ENCODE data around the gene FANCM.
"Not testable (repeated sequence)": the region's sequence is repeated elsewhere in the genome, so short reads cannot be mapped to it uniquely, and the experiment has no call there.

FANCM gene

DNA sequence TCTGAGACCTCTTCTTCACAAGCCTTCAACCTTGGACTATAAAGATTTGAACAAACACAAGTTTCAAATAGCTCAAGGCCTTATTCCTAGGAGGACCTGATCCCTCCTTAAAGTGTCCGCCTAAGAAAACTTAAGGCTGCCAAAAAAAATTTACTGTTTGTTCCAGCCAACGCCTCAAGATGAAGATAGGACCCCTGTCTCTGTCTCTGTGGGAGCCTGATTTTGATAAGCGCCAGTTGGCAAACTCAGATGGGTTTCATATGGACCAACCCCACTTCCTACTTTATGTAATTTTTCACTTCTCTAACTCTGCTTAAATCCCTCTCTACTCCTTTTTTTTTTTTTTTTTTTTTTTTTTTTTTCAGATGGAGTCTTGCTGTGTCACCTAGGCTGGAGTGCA is 12.5 kb upstream of the FANCM start:
- TF ChIP-seq GATA1 (IDR thresholded peaks at IDR 0.05; ENCODE audit: low read depth, low read length), result no peak
- TF ChIP-seq POLR2A (IDR thresholded peaks at IDR 0.05; ENCODE audit: low read length), result no peak
- DNase-seq, result peak; percentile 40 to 74

DNA sequence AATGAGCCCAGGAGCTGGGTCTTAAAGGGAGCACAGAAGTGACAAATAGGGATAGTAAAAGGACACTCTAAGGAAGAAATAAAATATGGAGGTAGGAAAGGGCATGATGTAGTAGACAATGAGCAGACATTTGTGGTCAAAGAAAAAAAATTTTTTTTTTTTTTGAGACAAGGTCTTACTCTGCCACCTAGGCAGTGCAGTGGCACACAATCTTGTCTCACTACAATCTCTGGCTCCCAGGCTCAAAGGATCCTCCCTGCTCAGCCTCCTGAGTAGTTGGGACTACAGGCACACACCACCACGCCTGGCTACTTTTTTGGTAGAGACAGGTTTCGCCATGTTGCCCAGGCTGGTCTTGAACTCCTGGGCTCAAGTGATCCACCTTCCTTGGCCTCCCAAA is 10.0 kb upstream of the FANCM start:
- TF ChIP-seq GATA1 (IDR thresholded peaks at IDR 0.05; ENCODE audit: low read depth, low read length), result no peak
- TF ChIP-seq POLR2A (IDR thresholded peaks at IDR 0.05; ENCODE audit: low read length), result no peak

DNA sequence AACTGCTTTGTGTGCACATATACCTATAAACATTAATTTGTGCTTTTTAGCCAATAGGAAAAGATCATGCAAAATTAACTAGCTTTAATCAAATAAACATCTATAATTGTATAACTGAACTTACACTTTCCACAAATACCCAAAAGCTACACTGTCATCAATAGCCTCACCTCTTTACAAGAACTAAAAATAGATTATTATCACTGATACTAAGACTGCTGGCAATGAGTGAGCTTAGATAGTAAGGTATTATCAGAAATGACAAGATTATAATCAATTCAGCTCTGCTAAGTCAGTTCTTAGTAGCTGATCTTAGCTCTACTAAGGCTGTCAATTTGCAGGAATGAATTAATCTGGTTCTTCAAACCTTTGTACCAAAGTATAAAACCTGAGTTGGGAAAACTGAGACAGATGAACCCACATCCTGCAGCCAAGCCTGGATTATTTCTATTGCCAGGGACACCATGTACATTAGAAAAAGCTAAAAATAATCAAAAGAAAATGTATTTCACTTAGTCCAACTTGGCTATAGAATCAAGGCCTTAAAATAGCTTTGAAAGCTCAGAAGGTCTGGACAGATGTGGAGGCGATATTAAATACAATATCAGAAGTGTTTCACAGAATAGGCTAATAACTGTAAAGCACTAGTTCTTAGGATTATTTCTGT is 6.6 kb upstream of the FANCM start:
- no peak for TF ChIP-seq POLR2A (IDR thresholded peaks at IDR 0.05; ENCODE audit: low read length)
- TF ChIP-seq GATA1 (IDR thresholded peaks at IDR 0.05; ENCODE audit: low read depth, low read length), result no peak
- peak in 1 of 2 experiments; percentile 18 for DNase-seq

More for the DNA sequence above, 10.0 kb upstream of the FANCM start:
- DNase-seq, result no peak

DNA sequence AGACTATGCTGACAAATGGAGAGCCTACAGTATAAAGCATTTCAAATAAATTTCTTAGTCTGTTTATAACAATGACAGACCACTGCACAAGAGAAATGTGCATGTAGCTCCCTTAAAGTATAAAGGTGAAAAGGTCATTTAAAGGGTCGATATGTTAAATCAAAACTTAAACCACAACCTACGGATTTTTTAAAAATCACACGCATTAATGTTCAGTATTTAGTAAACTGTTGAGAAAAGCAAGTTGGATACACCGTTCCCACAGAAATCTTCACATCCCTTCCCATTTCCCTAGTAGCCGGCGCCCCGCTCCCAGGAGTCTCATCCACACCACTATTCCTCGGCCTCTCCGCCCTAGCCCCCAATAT is 2.1 kb upstream of the FANCM start:
- TF ChIP-seq POLR2A (IDR thresholded peaks at IDR 0.05; ENCODE audit: low read length) (no peak), GATA1 (IDR thresholded peaks at IDR 0.05; ENCODE audit: low read depth, low read length) (no peak)
- peak in 1 of 2 experiments; percentile 47 for DNase-seq

DNA sequence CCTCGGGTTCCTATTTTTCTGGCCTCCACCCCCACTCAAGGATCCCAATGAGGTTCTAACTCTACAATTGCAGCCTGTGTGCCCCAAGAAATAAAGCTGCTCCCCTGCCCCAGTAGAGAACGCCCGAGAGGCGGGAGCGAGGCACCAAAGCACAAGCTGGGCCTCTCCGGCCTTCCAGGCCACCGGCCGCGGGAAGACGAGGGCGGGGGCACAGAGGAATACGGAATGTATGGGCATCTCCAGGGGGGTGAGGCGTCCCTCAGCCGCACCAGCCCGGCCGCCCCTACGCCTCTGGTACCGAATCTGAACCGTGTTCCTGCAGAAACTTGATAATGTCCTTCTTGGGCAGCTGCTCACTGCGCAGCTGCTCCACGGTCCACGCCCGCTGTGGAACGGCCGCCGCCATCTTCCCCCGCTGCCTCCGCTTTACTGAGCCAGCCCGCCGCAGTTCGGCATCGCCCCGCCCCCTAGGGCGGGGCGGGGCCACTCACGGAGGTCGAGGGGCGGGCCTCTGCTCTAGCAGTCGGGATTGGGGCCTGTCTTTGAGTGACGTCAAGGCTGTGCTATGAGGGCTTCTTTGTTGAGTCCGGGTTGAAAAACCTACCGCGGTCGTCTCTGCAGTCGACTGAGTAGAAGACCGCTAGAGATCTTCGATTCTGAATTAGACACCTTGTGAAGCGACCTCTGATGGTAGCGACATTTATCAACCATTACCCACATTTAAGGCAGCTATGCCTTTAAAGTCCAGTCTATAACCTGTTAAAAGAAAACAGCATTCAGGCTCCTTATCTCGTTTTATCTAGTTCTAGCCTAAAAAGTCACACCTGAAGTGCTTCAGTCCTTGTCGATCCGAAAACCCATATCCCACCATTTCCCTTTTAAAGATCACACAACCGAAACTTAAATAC is 1.4 kb upstream of the FANCM start, which contains the start of gene FKBP3:
FKBP3 (minus strand) TSS at position 431 of the 908 bp plus-strand sequence; CDS start at position 406, 25 bp downstream.
- peak; percentile 98 to 99 for DNase-seq
- TF ChIP-seq POLR2A (IDR thresholded peaks at IDR 0.05; ENCODE audit: low read length) (peak; percentile 88), GATA1 (IDR thresholded peaks at IDR 0.05; ENCODE audit: low read depth, low read length) (no peak)

DNA sequence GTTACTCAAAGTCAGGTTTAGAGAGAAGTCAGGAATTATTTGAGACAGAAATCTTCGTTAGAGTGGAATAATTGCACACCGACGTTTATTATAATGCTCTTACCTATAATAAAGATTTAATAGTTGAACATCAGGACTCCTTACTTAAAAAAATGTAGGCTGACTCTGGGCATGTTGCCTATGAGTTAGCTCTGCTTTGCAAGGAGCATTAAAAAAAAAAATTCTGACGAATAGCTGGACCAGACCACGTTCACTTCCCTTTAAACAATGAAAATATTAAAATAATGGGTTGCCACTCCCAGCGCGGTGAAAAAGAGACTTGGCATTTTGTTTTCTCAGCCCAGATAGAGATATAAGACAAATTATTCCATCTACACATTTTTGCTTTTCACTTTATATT is 574 bp upstream of the FANCM start:
- DNase-seq, result peak; percentile 57 to 69
- no peak for TF ChIP-seq POLR2A (IDR thresholded peaks at IDR 0.05; ENCODE audit: low read length)
- no peak for TF ChIP-seq GATA1 (IDR thresholded peaks at IDR 0.05; ENCODE audit: low read depth, low read length)

DNA sequence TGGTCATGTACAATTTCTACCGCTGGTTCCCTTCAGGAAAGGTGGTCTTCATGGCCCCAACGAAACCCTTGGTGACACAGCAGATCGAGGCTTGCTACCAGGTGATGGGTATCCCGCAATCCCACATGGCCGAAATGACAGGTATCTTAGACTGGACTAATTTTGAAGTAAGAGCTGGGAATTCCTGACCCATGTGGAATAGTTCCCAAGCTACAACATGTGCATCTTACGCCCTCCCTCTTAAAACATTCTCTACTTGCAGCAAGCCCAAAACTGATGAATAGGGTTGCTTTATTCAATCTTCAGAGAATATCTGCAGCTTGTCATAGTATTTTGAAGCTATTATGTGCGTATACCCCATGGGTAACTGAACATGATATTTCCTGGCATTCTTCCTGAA is 669 bp downstream of the FANCM start:
- DNase-seq, result no peak
- TF ChIP-seq GATA1 (IDR thresholded peaks at IDR 0.05; ENCODE audit: low read depth, low read length) (no peak), POLR2A (IDR thresholded peaks at IDR 0.05; ENCODE audit: low read length) (no peak)

DNA sequence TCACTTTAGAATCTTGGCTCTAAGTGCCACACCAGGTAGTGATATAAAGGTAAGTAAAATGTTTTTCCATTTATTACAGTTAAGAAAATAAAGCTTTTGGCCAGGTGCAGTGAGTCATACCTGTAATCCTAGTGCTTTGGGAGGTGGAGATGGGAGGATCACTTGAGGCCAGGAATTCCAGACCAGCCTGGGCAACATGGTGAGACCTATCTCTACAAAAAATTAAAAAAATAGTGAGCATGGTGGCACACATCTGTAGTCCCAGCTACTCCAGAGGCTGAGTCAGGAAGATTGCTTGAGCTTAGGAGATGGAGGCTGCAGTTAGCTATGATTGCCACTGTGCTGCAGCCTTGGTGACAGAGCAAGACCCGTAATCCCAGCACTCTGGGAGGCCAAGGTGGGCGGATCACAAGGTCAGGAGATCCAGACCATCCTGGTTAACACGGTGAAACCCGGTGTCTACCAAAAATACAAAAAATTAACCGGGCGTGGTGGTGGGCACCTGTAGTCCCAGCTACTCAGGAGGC is 5.0 kb downstream of the FANCM start:
- TF ChIP-seq POLR2A (IDR thresholded peaks at IDR 0.05; ENCODE audit: low read length), result no peak
- no peak for TF ChIP-seq GATA1 (IDR thresholded peaks at IDR 0.05; ENCODE audit: low read depth, low read length)
- no peak for DNase-seq

DNA sequence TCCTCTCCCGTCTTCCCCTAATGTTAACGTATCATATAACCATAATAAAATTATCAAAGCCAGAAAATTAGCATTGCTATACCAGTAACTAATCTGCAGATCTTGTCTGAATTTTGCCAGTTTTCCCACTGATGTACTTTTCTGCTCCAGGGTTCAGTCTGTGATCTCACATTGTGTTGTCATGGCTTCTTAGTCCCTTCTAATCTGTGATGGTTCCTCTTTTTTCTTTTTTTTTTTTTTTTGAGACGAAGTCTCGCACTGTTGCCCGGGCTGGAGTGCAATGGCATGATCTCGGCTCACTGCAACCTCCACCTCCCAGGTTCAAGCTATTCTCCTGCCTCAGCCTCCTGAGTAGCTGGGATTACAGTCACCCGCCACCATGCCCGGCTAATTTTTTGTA is 6.4 kb downstream of the FANCM start:
- not testable (repeated sequence) for DNase-seq

DNA sequence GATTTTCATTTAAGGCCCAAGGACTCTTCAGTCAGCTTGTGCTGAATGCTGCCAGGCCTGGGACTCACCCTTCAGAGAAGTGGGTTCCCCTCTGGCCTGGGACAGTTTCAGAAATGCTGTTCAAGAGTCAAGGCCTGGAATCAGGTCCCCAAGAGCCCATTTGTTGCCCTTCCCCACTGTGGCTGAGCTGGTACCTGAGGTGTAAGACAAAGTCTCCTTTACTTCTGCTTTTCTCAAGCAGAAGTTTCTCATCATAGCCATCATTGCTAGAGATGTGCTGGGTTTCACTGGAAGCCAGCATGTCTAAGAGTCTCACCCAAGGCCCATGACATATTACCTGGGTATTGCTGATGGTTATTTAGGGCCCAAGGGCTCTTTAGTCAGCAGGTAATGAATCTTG is 8.9 kb downstream of the FANCM start:
- no peak for DNase-seq

DNA sequence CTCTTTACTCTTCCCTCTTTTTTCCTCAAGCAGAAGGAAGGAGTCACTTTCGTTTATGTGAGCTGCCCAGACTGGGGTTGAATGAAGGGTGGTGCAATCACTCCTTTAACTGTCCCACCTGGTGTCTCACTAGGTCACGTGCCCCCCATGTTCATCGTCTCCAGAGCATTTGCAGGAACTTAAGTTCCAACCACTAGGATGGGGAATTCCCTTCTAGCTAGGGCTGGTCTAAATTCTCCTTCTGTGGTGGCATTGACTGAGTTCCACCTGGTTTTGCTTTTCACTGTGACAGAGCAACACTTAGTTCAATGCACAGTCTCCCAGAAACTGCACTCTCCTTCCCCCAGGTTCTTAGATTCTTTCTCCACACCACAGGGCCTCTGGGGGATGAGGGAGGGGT is 9.5 kb downstream of the FANCM start:
- no peak for DNase-seq
- TF ChIP-seq POLR2A (IDR thresholded peaks at IDR 0.05; ENCODE audit: low read length) (no peak), GATA1 (IDR thresholded peaks at IDR 0.05; ENCODE audit: low read depth, low read length) (no peak)

More for the DNA sequence above, 8.9 kb downstream of the FANCM start:
- TF ChIP-seq POLR2A (IDR thresholded peaks at IDR 0.05; ENCODE audit: low read length) (no peak), GATA1 (IDR thresholded peaks at IDR 0.05; ENCODE audit: low read depth, low read length) (no peak)

DNA sequence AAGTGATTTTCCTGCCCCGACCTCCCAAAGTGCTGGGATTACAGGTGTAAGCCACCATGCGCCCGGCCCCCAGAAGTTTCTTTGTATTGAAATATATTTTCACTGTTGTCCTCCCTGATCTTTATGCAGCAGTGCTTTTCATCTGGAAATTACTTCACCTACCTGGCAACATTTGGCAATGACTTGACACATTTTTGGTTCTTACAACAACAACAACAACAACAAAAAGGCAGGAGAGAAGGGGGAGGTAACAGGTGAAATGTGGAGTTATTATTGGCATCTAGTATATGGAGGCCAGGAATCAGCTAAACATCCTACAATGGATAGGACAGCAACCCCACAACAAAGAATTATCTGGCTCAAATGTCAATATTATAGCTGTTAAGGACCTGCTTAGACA is 13.9 kb downstream of the FANCM start:
- no peak for DNase-seq
- TF ChIP-seq GATA1 (IDR thresholded peaks at IDR 0.05; ENCODE audit: low read depth, low read length), result no peak
- no peak for TF ChIP-seq POLR2A (IDR thresholded peaks at IDR 0.05; ENCODE audit: low read length)

DNA sequence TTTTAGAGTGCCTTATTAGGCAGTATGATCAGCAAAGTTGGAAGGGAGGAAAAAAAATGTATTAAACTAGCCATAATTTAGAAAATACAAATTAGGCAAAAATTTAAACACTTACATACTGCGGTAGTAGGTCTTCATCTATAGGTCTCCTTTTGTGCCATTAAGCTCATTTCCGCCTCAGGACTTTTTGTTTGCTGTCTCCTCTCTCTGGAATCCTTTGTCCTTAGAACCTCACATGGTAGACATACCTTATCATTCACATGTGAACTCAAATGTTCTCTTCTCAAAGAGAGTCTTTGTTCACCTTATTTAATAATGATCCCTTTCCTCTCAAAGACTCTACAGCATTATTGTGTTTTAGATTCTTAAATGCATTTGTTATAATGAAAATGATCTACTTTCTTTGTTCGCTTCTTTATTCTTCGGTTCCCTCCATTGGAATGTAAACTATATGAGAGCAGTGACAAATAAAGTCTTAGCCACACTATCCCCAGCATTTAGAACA is 14.7 kb downstream of the FANCM start:
- no peak for DNase-seq

DNA sequence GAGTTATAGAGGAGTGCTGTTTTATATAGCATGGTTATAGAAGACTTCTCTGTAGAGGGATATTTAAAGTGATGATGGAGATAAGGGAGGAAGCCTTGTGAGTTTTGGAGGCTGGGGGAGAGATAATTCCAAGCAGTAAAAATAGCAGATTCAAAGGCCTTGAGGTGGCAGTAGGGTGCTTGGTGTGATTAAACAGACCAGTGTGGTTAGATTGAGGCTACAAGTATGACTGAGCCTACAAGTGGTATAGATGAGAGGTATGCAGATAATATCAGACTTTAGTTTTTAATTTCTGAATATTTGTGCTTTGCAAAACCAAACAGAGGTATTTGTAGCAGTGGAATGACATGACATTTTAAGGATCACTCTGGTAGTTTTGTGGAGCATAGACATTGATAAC is 20.3 kb downstream of the FANCM start:
- no peak for DNase-seq
- TF ChIP-seq GATA1 (IDR thresholded peaks at IDR 0.05; ENCODE audit: low read depth, low read length) (no peak), POLR2A (IDR thresholded peaks at IDR 0.05; ENCODE audit: low read length) (no peak)

More for the DNA sequence above, 14.7 kb downstream of the FANCM start:
- TF ChIP-seq GATA1 (IDR thresholded peaks at IDR 0.05; ENCODE audit: low read depth, low read length) (no peak), POLR2A (IDR thresholded peaks at IDR 0.05; ENCODE audit: low read length) (no peak)
